BE2C (cell line): ENCODE measurements around the gene TALDO1.

Experiments used
- DNase-seq: peaks from one replicate; pipeline ENCODE4 v3.0.0-alpha.2; 2020
- H3K27me3 ChIP-seq: fragments of 250-450 bp; sonication (Bioruptor Pico); 2 replicates; pipeline ENCODE4 v1.5.1; 2020; ENCODE audit warnings: mild to moderate bottlenecking
- H3K36me3 ChIP-seq: fragments of 250-450 bp; sonication (Bioruptor Pico); 2 replicates; pipeline ENCODE4 v1.5.1; 2020; ENCODE audit warnings: mild to moderate bottlenecking
- H3K4me1 ChIP-seq: fragments of 250-450 bp; sonication (Bioruptor Pico); 2 replicates; pipeline ENCODE4 v1.5.1; 2020
- H3K4me3 ChIP-seq: 2 replicates; pipeline ENCODE4 v1.5.1; 2011; ENCODE audit warnings: low read depth, low read length
- H3K9me3 ChIP-seq: fragments of 250-450 bp; sonication (Bioruptor Pico); 2 replicates; pipeline ENCODE4 v1.5.1; 2020
- TF ChIP-seq, protein P1 (sequence below): IDR thresholded peaks from 2 replicates; pipeline ENCODE4 v1.5.1; 2012; ENCODE audit warnings: mild to moderate bottlenecking, low read depth, low read length

The TALDO1 gene

DNA sequence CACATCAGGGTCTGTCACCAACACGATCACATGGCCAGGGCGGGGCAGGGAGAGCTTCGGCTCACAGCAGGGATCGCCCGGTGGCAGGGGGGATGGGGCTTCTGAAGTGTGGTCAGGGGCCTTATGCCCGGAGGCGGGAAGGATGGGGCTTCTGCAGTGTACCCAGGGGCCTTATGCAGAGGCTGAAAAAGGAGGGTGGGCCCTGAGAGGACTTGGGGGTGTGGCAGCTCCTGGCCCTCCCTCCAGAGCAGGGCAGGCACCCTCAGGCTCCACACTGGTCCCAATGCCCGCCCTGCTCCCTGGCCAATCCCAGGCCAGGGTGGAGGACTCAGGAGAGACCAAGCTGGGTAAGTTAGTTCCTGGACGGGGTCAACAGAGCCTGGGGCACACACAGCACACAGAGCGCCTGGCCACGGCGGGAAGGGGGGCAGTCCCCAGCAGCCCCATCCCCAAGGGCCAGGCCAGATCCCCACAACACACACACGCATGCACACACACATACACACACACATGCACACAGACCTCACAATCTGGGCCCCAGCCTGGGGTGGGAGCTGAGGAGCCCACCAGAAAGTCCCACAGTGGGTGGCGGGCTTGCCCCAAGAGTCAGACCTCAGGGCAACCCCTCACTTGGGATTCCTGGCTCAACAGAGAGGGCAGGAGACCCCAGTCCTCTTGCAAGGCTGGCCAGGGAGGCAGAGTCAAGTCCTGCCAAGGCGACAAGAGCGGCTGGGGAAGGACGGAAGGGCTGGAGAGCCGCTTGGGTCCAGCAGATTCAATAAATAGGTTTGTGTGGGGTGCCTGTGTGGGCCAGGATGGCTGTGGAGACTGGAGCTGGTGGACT, 43.7 kb downstream of the TALDO1 start:
- Histone ChIP-seq H3K4me3 (no peak overlapping the region), H3K4me1 (no peaks in the 10 kb centered on the region), H3K27me3 (no peaks in the 10 kb centered on the region), H3K36me3 (peaks cover 7% of the 10 kb centered on the region; the same call in 1 of the 2 replicates), H3K9me3 (no peaks in the 10 kb centered on the region)
- TF ChIP-seq, protein P1, sequence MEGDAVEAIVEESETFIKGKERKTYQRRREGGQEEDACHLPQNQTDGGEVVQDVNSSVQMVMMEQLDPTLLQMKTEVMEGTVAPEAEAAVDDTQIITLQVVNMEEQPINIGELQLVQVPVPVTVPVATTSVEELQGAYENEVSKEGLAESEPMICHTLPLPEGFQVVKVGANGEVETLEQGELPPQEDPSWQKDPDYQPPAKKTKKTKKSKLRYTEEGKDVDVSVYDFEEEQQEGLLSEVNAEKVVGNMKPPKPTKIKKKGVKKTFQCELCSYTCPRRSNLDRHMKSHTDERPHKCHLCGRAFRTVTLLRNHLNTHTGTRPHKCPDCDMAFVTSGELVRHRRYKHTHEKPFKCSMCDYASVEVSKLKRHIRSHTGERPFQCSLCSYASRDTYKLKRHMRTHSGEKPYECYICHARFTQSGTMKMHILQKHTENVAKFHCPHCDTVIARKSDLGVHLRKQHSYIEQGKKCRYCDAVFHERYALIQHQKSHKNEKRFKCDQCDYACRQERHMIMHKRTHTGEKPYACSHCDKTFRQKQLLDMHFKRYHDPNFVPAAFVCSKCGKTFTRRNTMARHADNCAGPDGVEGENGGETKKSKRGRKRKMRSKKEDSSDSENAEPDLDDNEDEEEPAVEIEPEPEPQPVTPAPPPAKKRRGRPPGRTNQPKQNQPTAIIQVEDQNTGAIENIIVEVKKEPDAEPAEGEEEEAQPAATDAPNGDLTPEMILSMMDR = no peak
- peak; percentile 42 for DNase-seq

GRCh38 chr11:791658-792534, 44.6 kb downstream of the TALDO1 start:
- H3K4me1 ChIP-seq = peaks cover 5% of the 10 kb centered on the region; the same call in 1 of the 2 replicates
- H3K9me3 ChIP-seq = no peaks in the 10 kb centered on the region
- no peak overlapping the region for H3K4me3 ChIP-seq
- H3K36me3 ChIP-seq = peaks cover 7% of the 10 kb centered on the region; the same call in 1 of the 2 replicates
- no peak for DNase-seq
- TF ChIP-seq, protein P1 = no peak
- no peaks in the 10 kb centered on the region for H3K27me3 ChIP-seq

DNA sequence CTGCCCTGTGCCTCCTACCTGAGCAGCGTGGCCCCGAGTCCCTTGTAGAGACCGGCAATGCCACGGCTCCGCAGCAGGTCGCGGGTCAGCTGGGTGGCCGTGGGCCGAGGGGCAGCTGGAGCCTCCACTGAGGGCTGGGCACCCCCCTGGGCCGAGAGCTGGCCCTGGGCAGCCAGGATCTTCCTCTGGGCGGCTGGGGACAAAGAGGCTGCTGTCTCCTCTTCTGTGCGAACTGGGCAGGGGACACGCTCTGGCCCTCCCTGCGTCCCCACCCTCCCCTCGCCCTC, 45.2 kb downstream of the TALDO1 start:
- Histone ChIP-seq H3K4me3 (no peak overlapping the region), H3K27me3 (no peaks in the 10 kb centered on the region), H3K9me3 (no peaks in the 10 kb centered on the region), H3K4me1 (peaks cover 5% of the 10 kb centered on the region; the same call in 1 of the 2 replicates), H3K36me3 (peaks cover 7% of the 10 kb centered on the region; the same call in 1 of the 2 replicates)
- TF ChIP-seq, protein P1 = no peak
- DNase-seq = no peak

GRCh38 chr11:792873-793272, 45.6 kb downstream of the TALDO1 start:
- H3K36me3 ChIP-seq = peaks cover 7% of the 10 kb centered on the region; the same call in 1 of the 2 replicates
- TF ChIP-seq, protein P1 = no peak
- peaks cover 5% of the 10 kb centered on the region; the same call in 1 of the 2 replicates for H3K4me1 ChIP-seq
- DNase-seq = no peak
- H3K27me3 ChIP-seq = no peaks in the 10 kb centered on the region
- H3K4me3 ChIP-seq = no peak overlapping the region
- no peaks in the 10 kb centered on the region for H3K9me3 ChIP-seq

GRCh38 chr11:793556-793955, 46.3 kb downstream of the TALDO1 start:
- H3K9me3 ChIP-seq = no peaks in the 10 kb centered on the region
- TF ChIP-seq, protein P1 = no peak
- H3K4me1 ChIP-seq = peaks cover 5% of the 10 kb centered on the region; the same call in 1 of the 2 replicates
- peaks cover 7% of the 10 kb centered on the region; the same call in 1 of the 2 replicates for H3K36me3 ChIP-seq
- no peaks in the 10 kb centered on the region for H3K27me3 ChIP-seq
- no peak overlapping the region for H3K4me3 ChIP-seq
- DNase-seq = no peak
